ENCODE data around the gene RIMS1. TPM values are rescaled to one million over a fixed set of nuclear protein-coding genes. Genes with fewer than 3 reads are reported as not detected.

RIMS1 gene
- total RNA-seq, 1 donor from 2014 or later: 2.2 TPM

GRCh38 chr6:71965404-71965803, 79.1 kb downstream of the RIMS1 start:
- H3K36me3 ChIP-seq (ENCODE audit: insufficient read depth, low read length): no peaks in the 10 kb centered on the region
- Mint-ChIP-seq H3K4me3 (ENCODE audit: unreplicated experiment) (no peak overlapping the region), H3K27me3 (ENCODE audit: low read depth, unreplicated experiment) (no peaks in the 10 kb centered on the region), H3K36me3 (ENCODE audit: low read depth, unreplicated experiment) (no peaks in the 10 kb centered on the region), H3K4me1 (ENCODE audit: low read depth, unreplicated experiment) (peaks cover 8% of the 10 kb centered on the region), H3K27ac (ENCODE audit: unreplicated experiment) (no peak overlapping the region), H3K9me3 (ENCODE audit: unreplicated experiment) (no peaks in the 10 kb centered on the region)
- peak overlapping the region; percentile 21 for H3K4me2 ChIP-seq (ENCODE audit: low read length)
- no peak for DNase-seq (ENCODE audit: low read depth)
- no peak overlapping the region for H3K27ac ChIP-seq (ENCODE audit: low read depth, low read length)
- H3K9me3 ChIP-seq (ENCODE audit: insufficient read depth, low read depth, low read length): no peaks in the 10 kb centered on the region
- H3K4me3 ChIP-seq (ENCODE audit: insufficient read depth, low read depth, low read length): no peak overlapping the region
- no peaks in the 10 kb centered on the region for H3K79me2 ChIP-seq (ENCODE audit: insufficient read depth, low read length)
- no peak overlapping the region for H2AFZ ChIP-seq (ENCODE audit: low read depth, low read length)
- H4K20me1 ChIP-seq (ENCODE audit: insufficient read depth, low read length): no peaks in the 10 kb centered on the region
- TF ChIP-seq CTCF (IDR thresholded peaks at IDR 0.05; ENCODE audit: insufficient read depth, low read depth, low read length): no peak
- no peak for TF ChIP-seq EZH2 (IDR thresholded peaks at IDR 0.05; ENCODE audit: insufficient read depth, low read length)
- no peaks in the 10 kb centered on the region for H3K27me3 ChIP-seq (ENCODE audit: insufficient read depth, low read length)
- H3K4me1 ChIP-seq (ENCODE audit: insufficient read depth, low read length): no peaks in the 10 kb centered on the region
- no peak overlapping the region for H3K9ac ChIP-seq (ENCODE audit: low read length)
- no peak for FAIRE-seq

GRCh38 chr6:71967436-71967835, 81.1 kb downstream of the RIMS1 start:
- Histone ChIP-seq H3K79me2 (ENCODE audit: insufficient read depth, low read length) (no peaks in the 10 kb centered on the region), H3K4me3 (ENCODE audit: insufficient read depth, low read depth, low read length) (no peak overlapping the region), H3K9ac (ENCODE audit: low read length) (no peak overlapping the region), H3K27me3 (ENCODE audit: insufficient read depth, low read length) (no peaks in the 10 kb centered on the region), H3K36me3 (ENCODE audit: insufficient read depth, low read length) (no peaks in the 10 kb centered on the region), H3K9me3 (ENCODE audit: insufficient read depth, low read depth, low read length) (no peaks in the 10 kb centered on the region), H3K4me1 (ENCODE audit: insufficient read depth, low read length) (no peaks in the 10 kb centered on the region), H4K20me1 (ENCODE audit: insufficient read depth, low read length) (no peaks in the 10 kb centered on the region), H2AFZ (ENCODE audit: low read depth, low read length) (no peak overlapping the region), H3K4me2 (ENCODE audit: low read length) (peak overlapping the region; percentile 12), H3K27ac (ENCODE audit: low read depth, low read length) (no peak overlapping the region)
- H3K4me1 Mint-ChIP-seq (ENCODE audit: low read depth, unreplicated experiment): peaks cover 8% of the 10 kb centered on the region
- FAIRE-seq (no peak), DNase-seq (ENCODE audit: low read depth) (peak; percentile 64)
- TF ChIP-seq EZH2 (IDR thresholded peaks at IDR 0.05; ENCODE audit: insufficient read depth, low read length) (no peak), CTCF (IDR thresholded peaks at IDR 0.05; ENCODE audit: insufficient read depth, low read depth, low read length) (no peak)
- H3K36me3 Mint-ChIP-seq (ENCODE audit: low read depth, unreplicated experiment): no peaks in the 10 kb centered on the region
- no peak overlapping the region for H3K4me3 Mint-ChIP-seq (ENCODE audit: unreplicated experiment)
- H3K27me3 Mint-ChIP-seq (ENCODE audit: low read depth, unreplicated experiment): no peaks in the 10 kb centered on the region
- H3K27ac Mint-ChIP-seq (ENCODE audit: unreplicated experiment): no peak overlapping the region
- no peaks in the 10 kb centered on the region for H3K9me3 Mint-ChIP-seq (ENCODE audit: unreplicated experiment)

GRCh38 chr6:71977884-71978283, 91.5 kb downstream of the RIMS1 start:
- Histone ChIP-seq H3K4me1 (ENCODE audit: insufficient read depth, low read length) (no peaks in the 10 kb centered on the region), H3K79me2 (ENCODE audit: insufficient read depth, low read length) (no peaks in the 10 kb centered on the region), H3K9me3 (ENCODE audit: insufficient read depth, low read depth, low read length) (no peaks in the 10 kb centered on the region), H3K36me3 (ENCODE audit: insufficient read depth, low read length) (no peaks in the 10 kb centered on the region), H3K4me2 (ENCODE audit: low read length) (no peak overlapping the region), H4K20me1 (ENCODE audit: insufficient read depth, low read length) (no peaks in the 10 kb centered on the region), H3K27me3 (ENCODE audit: insufficient read depth, low read length) (no peaks in the 10 kb centered on the region), H3K4me3 (ENCODE audit: insufficient read depth, low read depth, low read length) (no peak overlapping the region), H2AFZ (ENCODE audit: low read depth, low read length) (no peak overlapping the region), H3K9ac (ENCODE audit: low read length) (no peak overlapping the region), H3K27ac (ENCODE audit: low read depth, low read length) (no peak overlapping the region)
- no peaks in the 10 kb centered on the region for H3K36me3 Mint-ChIP-seq (ENCODE audit: low read depth, unreplicated experiment)
- H3K9me3 Mint-ChIP-seq (ENCODE audit: unreplicated experiment): no peaks in the 10 kb centered on the region
- no peak overlapping the region for H3K27ac Mint-ChIP-seq (ENCODE audit: unreplicated experiment)
- FAIRE-seq (no peak), DNase-seq (ENCODE audit: low read depth) (no peak)
- no peak for TF ChIP-seq EZH2 (IDR thresholded peaks at IDR 0.05; ENCODE audit: insufficient read depth, low read length)
- no peak for TF ChIP-seq CTCF (IDR thresholded peaks at IDR 0.05; ENCODE audit: insufficient read depth, low read depth, low read length)
- no peaks in the 10 kb centered on the region for H3K4me1 Mint-ChIP-seq (ENCODE audit: low read depth, unreplicated experiment)
- H3K4me3 Mint-ChIP-seq (ENCODE audit: unreplicated experiment): no peak overlapping the region
- H3K27me3 Mint-ChIP-seq (ENCODE audit: low read depth, unreplicated experiment): no peaks in the 10 kb centered on the region

All from astrocyte (in vitro differentiated cells and primary cell).